Glomerular visceral epithelial cell (primary cell): ENCODE results near the gene CYB5R3.
"Not testable (repeated sequence)": the region's sequence is repeated elsewhere in the genome, so short reads cannot be mapped to it uniquely, and the experiment has no call there.

Experiments used
- DNase-seq: peaks from one replicate; pipeline ENCODE4 v3.0.0-alpha.2; 2016; ENCODE audit errors: extremely low spot score

Gene CYB5R3

DNA sequence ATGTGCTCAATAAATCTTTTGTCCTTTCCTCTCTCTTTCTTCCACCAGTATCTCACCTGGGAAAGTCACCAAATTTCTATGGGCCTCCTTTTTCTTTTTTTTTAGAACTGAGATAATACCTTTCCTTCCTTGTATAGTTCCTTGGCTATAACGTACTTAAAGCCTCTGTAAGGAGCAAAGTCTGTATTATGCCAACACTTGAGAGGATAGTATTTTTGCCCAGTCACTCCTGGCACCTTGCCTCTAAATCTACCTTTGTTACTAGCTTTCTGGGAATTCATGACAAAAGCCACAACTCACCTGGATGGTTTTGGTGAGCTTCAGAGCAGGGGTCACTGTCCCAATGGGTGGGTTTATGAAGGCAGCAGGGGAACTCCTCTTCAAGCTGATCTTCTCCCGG is 46.7 kb downstream of the CYB5R3 start:
- DNase-seq, result no peak

- no peak for DNase-seq
Observed at GRCh38 chr22:42601879-42602465, 47.2 kb downstream of the CYB5R3 start.

DNA sequence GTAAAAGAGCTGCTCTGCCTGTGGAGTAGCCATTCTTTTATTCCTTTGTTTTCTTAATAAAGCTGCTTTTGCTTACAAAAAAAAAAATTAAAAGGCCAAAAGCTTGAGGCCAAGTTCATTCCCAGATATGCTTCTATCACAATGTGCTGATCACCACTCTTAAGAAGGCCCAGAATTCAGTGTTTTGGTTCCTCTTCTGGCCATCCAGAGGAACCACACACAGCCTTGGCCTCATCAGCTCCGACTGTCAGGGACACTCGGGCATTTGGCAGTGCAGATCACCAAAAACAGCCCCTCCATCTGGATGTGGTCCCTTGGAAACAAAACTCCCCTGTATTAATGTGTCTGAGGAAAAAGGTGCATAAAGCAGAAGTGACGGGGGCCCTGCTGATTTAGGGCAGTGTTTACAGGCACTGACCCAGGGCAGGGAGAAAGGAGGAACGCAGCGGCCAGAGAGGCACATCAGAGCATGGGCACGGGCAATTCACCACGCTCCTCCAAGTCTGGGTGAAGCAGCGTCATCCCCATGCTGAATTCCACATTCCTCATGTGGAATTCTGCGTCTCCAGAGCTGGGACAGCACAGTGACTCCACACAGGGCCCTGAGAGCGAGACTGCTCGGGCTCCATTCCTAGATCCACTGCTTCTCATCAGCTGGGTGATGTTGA is 52.2 kb downstream of the CYB5R3 start:
- DNase-seq, result no peak

GRCh38 chr22:42596336-42596735 is 52.9 kb downstream of the CYB5R3 start:
- DNase-seq, result no peak

- no peak for DNase-seq
Observed at GRCh38 chr22:42595434-42595833, 53.8 kb downstream of the CYB5R3 start.

GRCh38 chr22:42591987-42592386 is 57.2 kb downstream of the CYB5R3 start:
- no peak for DNase-seq

- no peak for DNase-seq
Observed at GRCh38 chr22:42587588-42588175, 61.5 kb downstream of the CYB5R3 start.

DNA sequence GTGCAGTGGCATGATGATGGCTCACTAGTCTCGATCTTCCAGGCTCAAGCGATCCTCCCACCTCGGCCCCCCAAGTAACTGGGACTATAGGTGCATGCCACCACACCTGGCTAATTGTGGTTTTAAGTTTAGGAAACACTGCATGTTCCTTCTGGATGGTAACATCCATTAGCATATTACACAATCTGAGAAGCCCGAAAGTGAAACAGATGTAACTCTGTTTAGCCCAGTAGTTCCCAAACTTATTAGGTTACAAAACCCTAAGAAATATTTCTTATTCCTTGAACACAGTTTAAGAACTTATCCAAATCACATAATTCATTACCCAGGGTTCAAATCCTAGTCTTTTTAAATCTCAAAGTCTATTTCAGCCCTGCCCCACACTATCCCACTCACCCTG is 62.8 kb downstream of the CYB5R3 start:
- DNase-seq, result no peak

GRCh38 chr22:42585096-42585495 is 64.1 kb downstream of the CYB5R3 start:
- no peak for DNase-seq

DNA sequence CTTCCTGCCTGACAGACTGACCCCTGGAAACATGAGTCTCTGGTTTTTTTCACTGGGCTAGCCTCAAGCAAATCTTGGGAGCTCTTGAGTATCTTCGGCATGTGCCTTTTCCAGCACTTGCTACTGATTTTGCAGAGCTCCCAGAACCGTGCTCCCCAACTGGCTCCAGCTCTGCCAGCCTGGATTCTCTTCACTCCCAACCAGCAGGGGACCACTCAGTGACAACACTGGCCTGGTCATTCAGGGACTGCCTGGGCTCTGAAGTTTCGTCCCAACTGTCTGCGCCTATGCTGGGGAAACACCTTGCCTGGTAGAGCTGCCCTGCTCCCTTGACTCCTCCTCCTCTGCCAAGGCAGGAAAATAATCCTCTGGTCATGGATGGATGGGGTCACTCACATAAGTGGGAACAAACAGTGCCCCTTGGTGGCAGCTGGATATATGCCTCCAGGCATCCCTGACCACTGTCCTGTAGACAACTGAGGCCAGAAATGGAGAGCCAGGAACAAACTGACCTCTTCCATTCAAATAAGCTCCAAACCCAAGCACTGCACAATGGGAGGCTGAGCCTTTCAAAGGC is 64.7 kb downstream of the CYB5R3 start:
- no peak for DNase-seq

GRCh38 chr22:42582987-42583386 is 66.2 kb downstream of the CYB5R3 start:
- no peak for DNase-seq

GRCh38 chr22:42581762-42582716 is 67.2 kb downstream of the CYB5R3 start:
- peak; percentile 75 for DNase-seq

DNA sequence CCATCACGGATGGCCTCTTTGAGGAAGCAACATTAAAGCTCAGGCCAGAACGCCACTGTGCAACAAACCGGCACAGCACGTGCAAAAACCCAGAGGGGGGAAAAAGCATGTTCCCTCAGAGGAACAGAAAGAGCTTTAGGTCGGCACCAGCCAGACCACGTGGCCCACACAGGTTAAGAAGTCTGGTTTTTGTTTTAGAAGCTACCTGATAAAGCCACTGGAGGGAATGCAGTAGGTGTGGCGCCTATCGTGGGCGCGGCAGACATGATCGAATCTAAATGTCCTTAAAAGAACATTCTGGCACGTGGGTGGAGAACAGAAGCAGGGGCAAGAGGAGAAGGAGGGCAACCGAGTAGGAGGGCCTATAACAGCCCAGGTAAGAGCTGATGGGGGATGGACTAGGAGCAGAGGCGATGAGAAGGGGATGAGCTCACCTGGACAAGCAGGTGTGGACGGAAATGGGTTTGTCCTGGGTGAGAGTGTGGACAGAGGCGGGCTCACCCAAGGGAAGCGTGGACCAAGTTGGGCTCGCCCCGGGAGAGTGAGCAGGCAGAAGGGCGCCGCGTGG is 67.9 kb downstream of the CYB5R3 start:
- not testable (repeated sequence) for DNase-seq

- DNase-seq, result not testable (repeated sequence)
Observed at GRCh38 chr22:42580040-42580439, 69.2 kb downstream of the CYB5R3 start.

GRCh38 chr22:42577623-42578240 is 71.5 kb downstream of the CYB5R3 start:
- DNase-seq, result no peak

DNA sequence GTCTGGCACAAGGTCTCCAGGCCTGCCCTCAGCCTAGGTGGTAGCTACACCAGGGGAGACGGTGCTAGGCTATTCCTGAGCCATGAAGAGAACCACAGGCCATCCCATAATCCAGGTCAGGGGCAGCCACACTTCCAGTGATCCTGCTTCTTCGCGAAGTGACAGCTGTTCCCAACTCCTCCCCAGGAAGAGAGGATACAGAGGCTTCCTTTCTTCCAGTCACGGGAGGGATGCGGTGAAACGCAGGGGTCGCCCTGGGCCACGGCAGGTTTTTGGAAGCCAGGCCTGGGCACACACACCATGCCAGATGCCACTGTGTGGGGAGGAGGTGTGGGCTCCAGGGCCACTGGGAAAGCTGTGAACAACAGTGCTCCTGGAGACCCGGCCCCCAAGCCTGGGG is 72.1 kb downstream of the CYB5R3 start:
- not testable (repeated sequence) for DNase-seq

DNA sequence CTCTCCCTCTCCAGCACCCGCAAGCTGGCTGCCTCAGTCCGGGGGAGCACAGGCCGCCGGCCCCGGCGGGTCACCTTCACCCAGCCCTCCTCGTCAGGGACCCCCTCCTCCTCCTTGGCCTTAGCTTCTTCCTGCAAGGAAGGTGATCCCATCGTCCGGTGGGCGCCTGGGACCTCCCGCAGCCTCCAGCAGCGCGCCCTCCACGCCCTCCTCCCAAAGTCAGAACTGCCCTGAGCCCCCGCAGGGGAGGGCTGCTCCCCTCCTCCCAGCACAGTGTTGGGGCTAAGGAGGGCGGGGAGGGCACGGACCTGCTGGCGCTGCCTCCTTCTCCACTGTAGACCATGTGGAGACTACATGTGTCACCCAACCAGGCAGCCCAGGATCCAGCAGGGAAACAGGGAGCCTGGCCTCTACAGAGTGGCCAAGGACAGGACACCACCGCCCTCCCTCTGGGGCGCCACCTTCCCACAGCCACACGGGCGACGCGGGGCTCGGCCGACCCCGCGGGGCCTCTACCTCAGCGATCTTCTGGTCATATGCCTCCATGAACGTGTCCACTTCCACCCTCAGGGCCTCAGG is 73.1 kb downstream of the CYB5R3 start:
- DNase-seq, result not testable (repeated sequence)

- DNase-seq, result not testable (repeated sequence)
Observed at GRCh38 chr22:42574468-42574867, 74.7 kb downstream of the CYB5R3 start.

DNA sequence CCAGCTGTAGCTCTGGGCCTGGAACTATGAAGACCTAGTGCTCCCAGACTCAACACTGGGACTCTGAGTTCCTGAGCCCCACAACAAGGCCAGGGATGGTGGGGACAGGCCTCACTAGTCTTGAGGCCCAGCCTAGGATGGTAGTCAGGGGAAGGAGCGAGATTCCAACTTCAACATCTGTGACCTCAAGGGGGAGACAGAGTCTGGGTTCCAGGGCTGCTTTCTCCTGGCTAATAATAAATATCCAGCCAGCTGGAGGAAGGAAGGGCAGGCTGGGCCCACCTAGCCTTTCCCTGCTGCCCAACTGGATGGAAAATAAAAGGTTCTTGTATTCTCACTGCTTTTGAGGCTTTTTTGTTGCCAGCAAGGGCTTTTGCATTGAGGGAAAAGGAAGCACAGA is 75.1 kb downstream of the CYB5R3 start:
- not testable (repeated sequence) for DNase-seq

- not testable (repeated sequence) for DNase-seq
Observed at GRCh38 chr22:42571068-42571467, 78.1 kb downstream of the CYB5R3 start.

DNA sequence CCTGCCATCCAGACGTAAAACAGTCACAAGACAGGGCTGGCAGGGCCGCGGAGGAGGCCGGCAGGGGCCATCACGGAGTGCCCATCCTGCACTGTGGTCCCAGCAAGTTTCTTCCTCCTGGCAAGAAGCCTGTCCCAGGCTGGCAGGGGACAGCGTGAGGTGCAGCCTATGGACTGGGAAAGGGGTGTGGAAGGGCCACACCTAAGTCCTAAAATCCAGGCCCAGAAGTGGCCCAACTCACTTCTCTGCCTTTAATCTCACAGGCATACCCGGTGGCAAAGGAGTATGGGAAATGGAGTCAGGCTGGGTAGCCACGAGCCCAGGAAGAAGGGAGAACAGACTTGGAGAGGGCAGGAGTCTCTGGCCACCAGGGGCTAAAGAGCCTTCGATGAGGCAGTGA is 78.6 kb downstream of the CYB5R3 start:
- DNase-seq, result not testable (repeated sequence)
